NCI-H128 (cell line): ENCODE measurements around the gene MPHOSPH9.
A peak's percentile ranks its signal among the peaks of the same experiment; 100 is the strongest.
"Not testable (repeated sequence)": the region's sequence is repeated elsewhere in the genome, so short reads cannot be mapped to it uniquely, and the experiment has no call there.

Experiments
- DNase-seq: peaks from one replicate; lab custom pipeline; 2025; ENCODE audit not compliant: unreplicated experiment; lab: John Stamatoyannopoulos, UW

Gene MPHOSPH9

DNA sequence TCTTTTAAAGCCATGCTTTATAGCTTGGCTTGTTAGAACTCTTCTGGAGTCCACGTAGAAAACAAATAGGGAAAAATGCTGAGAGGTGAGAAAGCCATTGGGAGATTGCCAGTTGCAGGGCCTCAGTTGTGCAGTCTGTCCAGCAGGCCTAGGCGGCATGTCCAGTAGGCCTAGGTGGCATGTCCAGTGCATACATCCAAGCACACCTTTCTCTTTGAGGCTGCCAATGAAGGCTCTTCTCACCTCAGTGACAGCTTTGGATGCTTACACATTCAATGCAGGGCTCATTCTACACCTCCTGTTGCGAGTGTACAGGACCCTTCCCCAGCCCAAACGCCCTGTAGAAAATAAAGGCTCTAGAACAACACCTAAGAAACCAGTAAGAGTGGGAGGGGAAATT lies 25.7 kb upstream of the MPHOSPH9 start:
- DNase-seq = no peak

DNA sequence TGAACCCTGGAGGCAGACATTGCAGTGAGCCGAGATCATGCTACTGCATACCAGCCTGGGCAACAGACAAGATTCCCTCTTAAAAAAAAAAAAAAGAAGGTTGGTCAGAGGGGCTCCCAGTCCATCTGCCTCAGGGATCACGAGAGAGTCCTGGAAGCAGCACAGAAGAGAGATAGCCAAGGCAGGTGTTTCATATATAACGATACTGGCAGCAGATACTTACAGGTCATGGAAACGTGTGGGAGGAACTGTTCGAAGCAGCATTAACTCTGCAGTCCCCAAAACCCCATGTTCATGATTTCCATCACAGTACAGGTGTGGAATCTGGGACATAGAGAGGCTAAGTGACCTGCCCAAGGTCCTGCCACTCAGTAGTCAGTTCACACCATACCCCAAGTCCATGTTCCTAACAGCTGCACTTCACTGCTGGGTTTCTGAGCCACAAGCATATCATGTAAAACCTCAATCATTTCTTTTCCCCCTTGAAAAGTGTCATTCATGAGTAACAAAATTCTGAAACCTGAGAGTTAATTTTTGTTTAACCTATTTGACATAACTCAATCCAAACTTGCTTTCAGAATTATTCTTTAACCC lies 22.0 kb upstream of the MPHOSPH9 start:
- DNase-seq = no peak

GRCh38 chr12:123253641-123254459 lies 20.9 kb upstream of the MPHOSPH9 start:
- no peak for DNase-seq

DNA sequence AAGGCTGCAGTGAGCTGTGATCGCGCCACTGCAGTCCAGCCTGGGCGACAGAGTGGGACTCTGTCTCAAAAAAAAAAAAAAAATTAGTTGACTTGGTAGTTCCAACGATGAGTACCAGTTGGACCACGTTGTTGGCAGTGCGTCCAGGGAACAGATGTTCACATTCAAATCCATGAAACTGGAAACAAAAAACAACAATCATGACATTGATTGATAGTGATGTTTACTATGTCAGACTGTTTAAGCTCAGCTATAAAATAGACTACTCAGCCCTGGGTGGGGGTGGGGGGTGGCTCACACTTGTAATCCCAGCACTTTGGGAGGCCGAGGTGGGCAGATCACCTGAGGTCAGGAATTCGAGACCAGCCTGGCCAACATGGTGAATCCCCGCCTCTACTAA lies 19.4 kb upstream of the MPHOSPH9 start:
- DNase-seq = not testable (repeated sequence)

DNA sequence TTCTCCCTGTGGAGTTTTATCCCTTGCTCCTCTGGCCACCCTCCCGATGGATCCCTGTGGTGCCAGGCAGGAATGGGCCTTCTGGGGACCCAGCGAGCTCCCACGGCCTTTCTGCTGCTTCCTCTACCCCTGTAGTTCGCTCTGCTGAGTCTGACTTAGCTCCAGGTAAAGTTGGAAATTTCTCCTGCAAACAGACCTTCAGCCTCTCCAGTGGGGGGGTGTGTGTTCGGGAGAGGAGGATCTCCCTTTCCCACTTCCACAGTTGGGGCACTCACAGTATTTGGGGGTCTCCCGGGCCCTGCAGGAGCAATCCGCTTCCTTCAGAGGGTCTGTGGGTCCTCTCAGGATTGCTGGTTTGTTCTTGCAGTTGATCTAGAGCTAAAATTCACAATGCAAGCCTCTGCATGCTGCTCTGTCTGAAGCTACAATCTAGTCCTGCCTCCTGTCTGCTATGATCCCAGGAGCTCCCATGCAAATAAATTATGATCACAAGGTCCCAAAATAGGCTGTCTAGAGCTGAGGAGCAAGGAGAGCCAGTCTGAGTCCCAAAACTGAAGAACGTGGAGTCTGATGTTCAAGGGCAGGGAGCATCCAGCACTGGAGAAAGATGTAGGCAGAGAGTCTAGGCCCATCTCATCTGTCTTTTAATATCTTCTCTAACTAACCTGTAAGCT lies 18.6 kb upstream of the MPHOSPH9 start:
- DNase-seq = no peak

DNA sequence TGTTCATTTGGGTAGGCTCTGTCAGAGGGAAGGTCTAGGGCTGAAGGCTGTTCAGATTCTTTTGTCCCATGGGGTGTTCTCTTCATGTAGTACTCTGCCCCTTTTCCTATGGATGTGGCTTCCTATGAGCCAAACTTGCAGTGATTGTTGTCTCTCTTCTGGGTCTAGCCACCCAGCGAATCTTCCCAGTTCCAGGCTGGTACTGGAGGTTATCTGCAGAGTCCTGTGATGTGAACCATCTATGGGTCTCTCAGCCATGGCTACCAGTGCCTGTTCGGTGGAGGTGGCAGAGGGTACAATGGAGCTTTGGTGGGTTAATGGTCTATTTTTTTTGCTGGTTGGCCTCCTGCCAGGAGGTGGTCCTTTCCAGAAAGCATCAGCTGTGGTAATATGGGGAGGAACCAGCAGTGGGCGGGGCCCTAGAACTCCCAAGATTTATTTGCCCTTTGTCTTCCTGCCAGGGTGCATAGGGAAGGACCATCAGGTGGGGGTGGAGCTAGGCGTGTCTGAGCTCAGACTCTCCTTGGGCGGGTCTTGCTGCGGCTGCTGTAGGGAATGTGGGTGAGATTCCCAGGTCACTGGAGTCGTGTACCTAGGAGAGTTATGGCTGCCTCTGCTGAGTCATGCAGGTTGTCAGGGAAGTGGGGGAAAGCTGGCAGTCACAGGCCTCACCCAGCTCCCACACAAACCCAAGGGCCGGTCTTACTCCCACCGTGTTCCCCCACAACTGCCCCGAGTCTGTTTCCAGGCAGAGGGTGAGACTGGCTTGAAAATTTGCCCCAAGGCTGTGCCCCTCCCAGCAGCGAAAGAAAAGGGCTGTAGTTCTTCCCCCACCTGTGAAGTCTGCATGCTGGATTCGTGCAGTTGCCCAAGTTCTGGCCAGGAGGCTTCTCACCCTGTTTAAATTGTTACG lies 17.8 kb upstream of the MPHOSPH9 start:
- DNase-seq = no peak

DNA sequence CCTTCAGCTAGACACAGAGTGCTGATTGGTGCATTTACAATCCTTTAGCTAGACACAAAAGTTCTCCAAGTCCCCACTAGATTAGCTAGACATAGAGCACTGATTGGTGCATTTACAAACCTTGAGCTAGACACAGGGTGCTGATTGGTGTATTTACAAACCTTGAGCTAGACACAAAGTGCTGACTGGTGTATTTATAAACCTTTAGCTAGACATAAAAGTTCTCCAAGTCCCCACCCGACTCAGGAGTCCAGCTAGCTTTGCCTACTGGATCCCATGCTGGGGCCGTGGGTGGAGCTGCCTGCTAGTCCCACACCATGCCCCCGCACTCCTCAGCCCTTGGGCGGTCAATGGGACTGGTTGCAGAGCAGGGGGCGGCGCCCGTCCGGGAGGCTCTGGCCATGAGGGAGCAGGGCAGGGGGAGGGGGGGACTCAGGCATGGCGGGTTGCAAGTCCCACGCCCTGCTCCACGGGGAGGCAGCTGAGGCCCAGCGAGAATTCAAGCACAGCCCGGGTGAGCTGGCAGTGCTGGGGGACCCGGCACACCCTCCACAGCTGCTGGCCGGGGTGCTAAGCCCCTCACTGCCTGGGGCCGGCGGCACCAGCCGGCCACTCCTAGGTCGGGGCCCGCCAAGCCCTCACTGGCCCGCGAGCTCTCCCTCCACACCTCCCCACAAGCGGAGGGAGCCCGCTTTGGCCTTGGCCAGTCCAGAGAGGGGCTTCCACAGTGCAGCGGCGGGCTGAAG lies 16.2 kb upstream of the MPHOSPH9 start:
- DNase-seq = not testable (repeated sequence)

DNA sequence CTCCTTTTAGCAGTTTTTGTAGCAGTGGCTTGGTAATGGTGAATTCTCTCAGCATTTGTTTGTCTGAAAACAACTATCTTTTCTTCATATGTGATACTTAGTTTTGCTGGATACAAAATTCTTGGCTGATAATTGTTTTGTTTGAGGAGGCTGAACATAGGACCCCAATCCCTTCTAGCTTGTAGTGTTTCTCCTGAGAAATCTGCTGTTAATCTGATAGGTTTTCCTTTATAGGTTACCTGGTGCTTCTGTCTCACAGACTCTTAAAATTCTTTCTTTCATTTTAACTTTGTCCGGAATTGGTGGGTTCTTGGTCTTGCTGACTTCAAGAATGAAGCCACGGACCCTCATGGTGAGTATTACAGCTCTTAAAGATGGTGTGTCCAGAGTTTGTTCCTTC lies 15.2 kb upstream of the MPHOSPH9 start:
- not testable (repeated sequence) for DNase-seq

DNA sequence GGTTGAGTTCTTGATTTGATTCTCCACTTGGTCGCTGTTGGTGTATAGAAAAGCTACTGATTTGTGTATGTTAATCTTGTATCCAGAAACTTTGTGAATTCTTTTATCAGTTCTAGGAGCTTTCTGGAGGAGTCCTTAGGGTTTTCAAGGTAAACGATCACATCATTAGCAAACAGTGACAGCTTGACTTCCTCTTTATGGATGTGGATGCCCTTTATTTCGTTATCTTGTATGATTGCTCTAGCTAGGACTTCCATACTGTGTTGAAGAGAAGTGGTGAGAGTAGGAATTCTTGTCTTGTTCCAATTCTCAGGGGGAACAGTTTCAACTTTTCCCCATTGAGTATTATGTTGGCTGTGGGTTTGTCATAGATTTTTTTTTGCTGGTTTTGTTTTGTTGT lies 12.7 kb upstream of the MPHOSPH9 start:
- DNase-seq = no peak

DNA sequence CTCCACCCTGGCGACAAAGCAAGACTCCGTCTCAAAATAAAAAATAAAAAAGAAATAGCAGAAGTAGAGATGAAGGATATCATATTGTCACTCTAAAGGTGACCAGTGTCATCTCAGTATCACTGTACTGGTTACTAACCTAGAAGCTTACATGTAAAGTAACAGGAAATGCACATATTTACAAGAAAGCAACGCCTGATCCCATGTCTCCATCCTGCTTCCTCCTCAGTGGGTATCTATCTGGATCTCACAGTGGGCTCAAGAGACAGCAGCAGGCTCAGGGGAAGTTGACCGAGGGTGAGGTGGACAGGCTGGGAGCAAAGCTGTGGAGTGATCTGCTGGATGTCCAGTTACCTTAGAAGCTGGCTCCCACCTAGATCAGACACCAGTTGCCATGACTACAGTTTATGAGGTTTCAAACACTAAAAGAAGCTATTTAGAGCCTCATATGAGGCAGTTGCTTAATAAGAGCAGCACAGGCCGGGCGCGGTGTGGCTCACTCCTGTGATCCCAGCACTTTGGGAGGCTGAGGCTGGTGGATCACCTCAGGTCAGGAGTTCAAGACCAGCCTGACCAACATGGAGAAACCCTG lies 10.8 kb upstream of the MPHOSPH9 start:
- no peak for DNase-seq

- peak; percentile 68 for DNase-seq
Observed at GRCh38 chr12:123242116-123242904, 9.4 kb upstream of the MPHOSPH9 start.

DNA sequence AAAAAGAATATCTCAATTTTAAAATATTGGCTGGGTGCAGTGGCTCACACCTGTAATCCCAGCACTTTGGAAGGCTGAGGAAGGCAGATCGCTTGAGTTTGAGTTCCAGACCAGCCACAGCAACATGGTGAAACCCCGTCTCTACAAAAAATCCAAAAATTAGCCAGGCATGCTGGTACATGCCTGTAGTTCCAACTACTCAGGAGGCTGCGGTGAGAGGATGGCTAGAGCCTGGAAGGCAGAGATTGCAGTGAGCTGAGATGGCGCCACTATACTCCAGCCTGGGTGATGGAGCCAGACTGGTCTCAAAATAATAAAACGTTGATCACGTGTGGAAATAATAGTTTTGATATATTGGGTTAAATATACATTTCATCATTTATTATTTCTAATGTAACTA lies 6.0 kb upstream of the MPHOSPH9 start:
- DNase-seq = no peak

- DNase-seq = no peak
Observed at GRCh38 chr12:123238330-123238682, 5.4 kb upstream of the MPHOSPH9 start.

- DNase-seq = no peak
Observed at GRCh38 chr12:123237646-123238329, 4.8 kb upstream of the MPHOSPH9 start.

DNA sequence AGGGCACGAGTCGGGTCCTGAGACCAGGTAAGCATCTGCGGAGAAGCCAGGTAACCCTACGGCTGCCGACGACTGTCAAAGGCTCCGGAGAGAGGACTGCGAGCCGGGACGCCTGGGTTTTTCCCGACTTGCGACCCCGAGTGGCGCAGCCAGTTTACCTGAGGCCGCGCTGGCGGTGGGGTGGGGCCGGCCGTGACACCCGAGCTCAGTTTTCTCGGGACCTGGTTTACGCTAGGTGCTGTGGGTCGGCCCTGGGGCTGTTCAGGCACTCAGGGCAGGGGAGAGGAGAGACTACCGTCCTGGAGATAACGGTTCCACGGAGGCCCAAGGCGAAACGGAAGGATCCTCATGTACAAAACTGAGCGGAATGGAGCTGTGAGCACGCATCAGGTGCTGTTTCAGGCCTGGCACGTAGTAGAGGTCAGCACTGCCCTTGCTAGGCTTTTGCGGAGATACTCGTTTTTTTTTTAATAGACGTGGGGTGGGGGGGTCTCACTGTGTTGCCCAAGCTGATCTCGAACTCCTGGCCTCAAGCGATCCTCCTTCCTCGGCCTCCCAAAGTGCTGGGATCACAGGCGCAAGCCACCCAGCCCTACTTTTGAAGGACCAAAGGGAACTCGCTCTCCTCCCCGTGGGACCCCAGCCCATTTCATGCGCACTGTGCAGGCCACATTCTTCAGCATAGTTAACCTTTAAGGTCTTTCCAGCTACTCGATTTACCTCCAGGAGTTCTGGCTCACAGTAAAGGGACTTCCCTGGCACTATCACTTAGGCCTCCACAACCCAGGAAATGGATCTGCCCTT lies 766 bp upstream of the MPHOSPH9 start:
- DNase-seq = no peak

DNA sequence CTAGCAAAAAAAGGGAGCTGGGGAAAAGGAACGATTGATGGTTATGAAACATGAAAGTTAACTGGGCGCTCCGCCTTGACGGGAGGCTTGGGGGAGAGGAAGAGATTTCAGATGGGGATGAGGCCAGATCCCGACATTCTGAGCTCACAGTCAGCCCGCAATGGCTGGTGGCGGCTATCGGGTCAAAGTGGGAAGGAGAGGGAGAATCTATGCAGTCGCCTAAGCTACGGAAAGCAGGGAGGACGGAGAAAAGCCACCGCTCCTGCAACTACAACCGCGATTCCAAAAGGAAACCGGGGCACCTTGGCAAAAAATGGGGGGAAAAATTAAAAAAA lies 502 bp downstream of the MPHOSPH9 start:
- DNase-seq = no peak

- DNase-seq = no peak
Observed at GRCh38 chr12:123231931-123232330, 1.0 kb downstream of the MPHOSPH9 start.

GRCh38 chr12:123229051-123229450 lies 3.9 kb downstream of the MPHOSPH9 start:
- no peak for DNase-seq
